Umbilical cord (tissue), 2 donors: ENCODE measurements around the gene CCNL1. TPM values are rescaled to one million over a fixed set of nuclear protein-coding genes. Genes with fewer than 3 reads are reported as not detected.

Experiments
- DNase-seq: peaks from one replicate; pipeline ENCODE4 v3.0.0-alpha.2; 2015; ENCODE audit warnings: low spot score
- total RNA-seq: library from RNA; depleted of rRNA; stranded (reverse); fragments of >200 nt; gene quantifications from one replicate; pipeline ENCODE4 v1.2.3, GENCODE V29; 2014; ENCODE audit warnings: low replicate concordance; ENCODE audit not compliant: insufficient read depth

The CCNL1 gene
- total RNA-seq, 1 donor from 2014 or later = 505 TPM

DNA sequence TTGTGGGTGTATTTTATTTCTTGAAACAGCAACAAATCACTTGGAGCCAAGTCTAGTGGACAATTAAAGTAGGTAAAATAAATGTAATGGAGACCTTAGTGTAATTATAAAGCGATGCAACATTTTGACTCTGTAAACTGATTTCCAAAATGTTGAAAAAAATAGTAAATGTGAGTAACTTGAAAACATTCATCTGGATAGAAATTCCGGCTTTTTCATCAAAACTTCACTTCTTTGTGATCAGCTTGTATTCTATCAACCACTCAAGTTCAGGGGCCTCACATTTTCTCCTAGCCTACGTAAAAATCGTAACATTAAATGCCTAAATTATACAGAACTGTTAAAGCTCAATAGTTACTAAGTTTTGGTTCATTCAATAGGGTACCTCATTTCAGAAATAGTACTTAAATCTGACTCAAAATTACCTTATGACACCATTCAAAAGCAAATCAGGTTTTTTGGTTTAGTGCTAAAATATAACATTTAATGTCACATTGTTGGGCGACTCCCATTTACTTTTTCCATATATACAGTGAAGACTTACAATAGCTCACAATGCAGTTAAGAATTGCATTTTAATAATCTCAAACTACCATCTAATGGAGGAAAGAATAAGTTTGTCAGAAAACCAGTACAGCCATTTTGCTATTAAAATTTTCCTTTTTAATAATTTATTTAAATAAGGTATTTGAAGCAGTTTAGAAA is 12.7 kb downstream of the CCNL1 start:
- DNase-seq = no peak

DNA sequence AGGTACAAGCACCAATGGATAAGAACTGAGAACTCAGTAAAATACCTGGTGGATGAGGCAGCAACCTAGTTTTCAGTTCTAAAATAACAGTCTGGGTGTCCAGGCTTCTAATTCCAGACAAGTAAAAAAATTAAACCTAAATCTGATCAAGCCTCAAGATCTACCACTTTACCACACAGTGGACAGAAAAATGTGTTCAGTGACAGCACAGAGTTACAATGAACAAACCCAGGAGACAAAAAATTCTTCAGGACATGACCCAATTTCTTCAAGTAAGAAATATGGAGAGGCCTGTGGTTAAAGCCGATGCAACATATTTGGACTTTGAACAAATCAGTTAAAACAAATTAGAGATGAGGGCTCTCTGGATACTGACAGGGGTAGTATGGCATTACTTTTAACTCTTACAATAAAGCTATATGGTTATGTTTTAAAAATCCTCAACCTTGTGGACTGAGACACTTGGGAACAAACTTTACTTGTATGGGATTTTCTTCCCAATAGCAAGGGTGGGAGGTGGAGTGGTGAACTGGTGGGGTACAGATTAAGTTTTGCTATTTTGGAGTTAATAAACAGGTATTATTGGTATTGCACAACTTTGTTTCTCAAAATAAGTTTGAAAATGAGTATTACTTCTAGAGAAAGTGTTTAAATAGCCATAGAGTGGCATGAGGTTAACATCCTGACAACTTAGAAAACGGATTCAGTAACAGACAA is 14.2 kb downstream of the CCNL1 start:
- no peak for DNase-seq

DNA sequence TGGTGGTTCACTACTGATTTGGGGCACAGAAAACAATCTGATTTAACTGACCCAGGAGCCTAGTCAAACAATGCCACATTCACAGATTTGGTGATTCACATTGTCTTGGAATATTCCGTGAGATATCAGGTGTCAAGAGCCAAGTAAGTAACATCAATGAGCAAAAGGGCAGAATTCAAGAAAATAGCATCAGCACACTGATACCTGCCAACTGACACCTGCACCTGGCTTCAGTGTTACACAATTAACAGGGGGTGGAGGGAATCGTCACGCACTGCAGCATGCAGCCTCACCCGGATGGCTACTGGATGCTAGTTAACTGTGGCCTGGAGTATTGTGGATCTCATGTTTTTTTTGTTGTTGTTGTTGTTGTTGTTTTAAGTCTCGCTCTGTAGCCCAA is 17.6 kb downstream of the CCNL1 start:
- no peak for DNase-seq

DNA sequence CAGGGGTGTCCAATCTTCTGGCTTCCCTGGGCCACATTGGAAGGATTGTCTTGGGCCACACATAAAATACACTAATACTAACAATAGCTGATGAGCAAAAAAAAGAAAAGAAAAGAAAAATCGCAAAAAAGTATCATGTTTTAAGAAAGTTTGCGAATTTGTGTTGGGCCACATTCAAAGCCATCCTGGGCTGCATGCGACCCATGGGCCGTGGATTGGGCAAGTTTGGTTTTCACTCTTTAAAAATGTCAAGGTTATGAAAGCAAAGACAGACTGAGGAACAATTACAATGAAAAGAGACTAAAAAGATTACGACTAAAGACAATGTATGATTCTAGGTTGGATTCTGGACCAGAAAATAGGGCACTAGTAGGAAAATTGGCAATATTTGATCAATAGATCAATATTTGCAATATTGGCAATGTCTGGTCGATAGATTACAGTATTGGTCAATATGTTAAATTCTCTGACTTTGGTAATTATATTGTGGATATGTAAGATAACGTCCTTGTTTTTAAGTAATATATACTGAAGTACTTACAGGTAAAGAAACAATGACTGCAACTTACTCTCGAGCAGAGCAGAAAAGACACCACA is 19.9 kb downstream of the CCNL1 start:
- DNase-seq = no peak

DNA sequence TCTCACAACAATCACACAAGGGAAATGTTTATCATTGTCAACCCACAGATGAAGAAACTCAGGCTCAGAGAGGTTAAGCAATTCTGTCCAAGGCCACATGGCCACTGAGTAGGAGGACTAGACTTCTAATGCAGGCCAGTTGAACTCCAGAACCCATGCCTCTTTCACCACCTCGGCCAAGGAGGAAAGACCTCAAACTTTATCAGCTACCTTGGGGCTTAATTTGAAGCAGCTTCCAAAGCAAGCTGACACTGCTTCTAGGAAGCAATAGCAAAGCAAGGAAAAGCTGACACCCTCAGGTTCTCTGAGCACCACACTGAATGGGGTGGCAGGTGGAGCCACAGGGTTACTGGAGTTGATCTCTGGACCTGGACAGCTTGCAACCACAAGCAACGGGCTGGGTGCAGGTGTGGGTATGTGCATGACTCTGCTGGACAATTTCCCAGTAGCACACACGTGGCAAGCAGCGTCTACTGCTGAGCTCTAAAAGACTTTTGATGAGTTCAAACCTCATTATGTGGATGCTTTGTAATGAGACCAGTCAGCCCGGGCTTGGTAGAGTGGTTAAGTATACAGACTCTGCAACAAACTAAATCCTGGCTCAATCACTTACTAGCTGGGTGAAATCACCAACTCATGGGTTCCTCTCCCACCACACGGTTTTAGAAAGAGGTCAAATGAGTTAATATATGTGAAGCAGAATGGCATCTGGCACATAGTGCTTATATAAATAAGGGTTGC is 23.1 kb downstream of the CCNL1 start:
- no peak for DNase-seq

DNA sequence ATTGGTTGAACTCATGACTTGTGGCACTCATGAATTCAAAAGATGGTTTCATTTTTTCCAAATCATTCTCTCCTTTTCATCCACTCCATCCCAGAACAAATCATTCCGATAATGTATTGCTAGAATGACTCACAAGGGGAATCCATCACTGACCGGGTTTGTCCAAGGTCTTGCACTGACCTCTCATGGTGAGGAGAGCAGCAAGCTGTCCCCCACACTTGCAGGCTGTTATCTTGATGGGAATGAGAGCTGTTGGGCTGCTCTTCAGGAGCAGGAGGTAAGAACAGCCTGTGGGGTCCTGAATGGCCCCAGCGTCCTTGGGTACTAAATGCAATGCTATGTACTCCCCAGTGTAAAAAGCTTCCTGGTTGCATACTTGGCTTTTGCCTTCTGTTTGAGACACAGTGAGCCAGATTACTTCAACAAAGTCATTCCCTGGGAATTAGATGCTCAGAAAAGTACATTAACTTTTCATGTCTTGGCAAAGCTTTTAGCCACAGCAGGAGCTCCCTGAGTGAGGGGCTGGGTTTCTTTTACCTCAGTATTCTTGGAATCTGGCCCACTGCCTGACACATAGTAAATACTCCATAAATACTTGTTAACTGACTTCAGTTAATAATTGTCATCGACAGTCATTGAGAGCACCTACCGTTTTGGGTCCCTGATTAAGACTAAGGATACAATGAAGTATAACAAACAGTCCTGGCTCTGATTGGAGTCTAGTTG is 24.1 kb downstream of the CCNL1 start:
- peak; percentile 44 for DNase-seq

DNA sequence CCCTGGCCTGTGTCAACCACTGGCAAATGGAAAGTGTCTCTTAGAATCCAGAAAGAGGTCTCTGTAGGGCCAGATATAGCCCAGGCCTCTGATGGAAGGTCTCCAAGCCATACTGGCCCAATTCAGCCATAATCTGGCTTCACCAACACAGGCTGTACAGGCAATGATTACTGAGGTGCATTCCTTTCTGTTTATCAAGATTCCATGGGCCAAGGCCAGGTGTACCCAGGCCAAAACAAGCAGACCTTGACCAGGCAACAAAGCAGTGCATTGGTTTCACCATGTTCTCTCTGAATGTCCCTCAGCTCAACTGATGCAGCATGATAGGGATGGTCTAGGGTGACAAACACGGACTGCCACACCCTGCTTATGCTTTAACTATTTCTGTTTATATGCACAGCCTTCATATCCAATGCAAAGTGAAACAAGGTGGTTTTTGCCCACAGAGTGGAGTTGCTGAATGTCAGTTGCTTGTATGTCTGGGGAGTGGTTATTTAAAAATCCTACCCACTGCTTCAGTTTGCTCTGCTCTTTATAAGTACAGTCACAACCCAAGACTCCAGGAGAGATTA is 25.2 kb downstream of the CCNL1 start:
- no peak for DNase-seq

DNA sequence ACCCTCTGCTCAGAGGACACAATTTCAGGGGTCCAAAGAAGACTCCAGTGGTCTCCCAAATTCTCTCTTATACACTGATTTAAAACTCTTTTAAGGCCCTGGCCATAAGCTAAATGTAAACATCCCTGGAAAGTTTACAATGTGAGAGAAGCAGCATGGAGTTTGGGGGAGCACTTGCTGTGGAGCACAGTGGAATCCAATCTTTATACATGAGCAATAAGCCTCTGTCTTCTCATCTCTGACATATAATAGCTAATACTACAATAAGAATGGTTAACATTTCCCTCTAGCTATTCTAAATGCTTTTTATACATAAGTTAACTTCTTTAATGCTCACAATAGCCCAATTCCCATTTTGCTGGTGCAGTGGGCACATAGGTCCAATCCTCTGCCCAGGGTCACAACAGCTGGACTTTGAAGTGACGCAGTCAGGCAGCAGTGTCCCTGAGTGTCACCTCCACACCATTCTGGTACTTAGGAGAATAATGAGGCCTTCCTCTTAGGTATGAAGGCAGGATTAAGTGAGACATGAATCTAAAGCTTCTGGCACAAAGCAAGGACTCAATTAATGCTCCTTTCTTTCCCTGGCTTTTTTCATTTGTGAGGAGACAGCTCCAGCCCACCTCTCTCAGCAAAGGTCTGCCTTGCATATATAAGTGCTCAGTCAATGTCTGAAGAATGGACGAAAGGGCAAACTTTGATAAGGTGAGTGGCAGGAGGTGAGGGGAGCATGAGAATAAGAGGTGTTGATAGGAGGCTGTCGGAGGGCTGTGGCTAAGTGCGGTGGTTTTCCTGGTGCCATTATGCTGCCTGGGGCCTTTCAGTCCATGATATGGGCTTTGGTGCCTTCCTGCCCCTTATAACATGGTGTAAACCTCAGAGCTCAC is 26.3 kb downstream of the CCNL1 start:
- DNase-seq = no peak

DNA sequence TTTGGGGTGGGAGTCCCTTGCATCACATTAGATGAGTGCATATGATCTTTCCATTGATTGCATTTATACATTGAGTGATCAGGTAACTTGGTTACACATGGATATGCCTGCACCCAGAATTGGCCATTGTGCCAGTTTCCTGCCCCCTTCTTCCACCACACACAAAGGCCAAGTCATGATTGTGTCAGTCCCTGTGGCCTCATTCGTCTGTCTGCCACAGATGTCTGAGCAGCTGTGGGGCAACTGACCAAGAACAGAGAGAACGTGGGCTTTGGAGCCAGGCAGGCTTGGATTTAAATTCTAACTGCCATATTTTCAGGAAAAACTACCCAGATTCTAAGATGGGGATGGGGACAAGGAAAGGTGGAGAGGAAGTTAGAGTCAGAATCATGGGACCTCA is 27.0 kb downstream of the CCNL1 start:
- no peak for DNase-seq

DNA sequence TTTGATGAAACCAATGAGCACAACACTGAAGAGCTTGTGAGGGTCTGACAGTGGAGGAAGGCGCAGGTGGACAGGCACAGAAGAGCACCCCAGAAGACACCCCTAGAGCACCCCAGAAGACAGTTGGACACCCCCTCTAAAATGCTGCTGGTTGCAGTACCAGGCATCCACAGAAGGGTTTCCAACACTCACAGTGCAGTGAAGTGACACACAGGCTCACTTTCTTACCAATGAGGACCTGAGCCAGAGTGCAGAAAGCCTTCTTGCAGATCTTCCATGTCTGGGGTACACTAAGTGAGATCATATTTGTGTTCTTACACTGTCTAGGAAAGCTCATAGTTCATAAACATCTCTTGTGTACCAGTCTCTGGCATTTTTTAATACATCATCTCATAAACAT is 27.6 kb downstream of the CCNL1 start:
- no peak for DNase-seq

DNA sequence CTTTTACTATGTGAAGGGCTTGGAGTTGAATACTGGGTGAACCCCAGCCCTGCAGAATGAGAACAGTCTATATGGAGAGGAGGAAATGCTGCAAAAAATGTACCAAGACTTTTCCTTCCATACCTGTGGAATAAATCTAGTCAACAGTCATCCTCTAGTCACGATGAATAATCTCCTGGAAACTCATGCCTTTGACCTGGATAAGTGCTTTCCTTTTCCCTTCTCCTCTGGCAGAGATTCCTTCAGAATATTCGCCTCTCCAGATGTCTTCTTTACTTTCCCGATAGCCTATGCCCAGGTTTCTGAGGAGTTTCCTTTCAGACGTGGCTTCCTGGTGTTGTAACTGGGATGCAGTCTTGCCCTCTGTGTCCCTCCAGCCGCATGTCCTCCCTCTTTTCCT is 28.1 kb downstream of the CCNL1 start:
- DNase-seq = no peak

DNA sequence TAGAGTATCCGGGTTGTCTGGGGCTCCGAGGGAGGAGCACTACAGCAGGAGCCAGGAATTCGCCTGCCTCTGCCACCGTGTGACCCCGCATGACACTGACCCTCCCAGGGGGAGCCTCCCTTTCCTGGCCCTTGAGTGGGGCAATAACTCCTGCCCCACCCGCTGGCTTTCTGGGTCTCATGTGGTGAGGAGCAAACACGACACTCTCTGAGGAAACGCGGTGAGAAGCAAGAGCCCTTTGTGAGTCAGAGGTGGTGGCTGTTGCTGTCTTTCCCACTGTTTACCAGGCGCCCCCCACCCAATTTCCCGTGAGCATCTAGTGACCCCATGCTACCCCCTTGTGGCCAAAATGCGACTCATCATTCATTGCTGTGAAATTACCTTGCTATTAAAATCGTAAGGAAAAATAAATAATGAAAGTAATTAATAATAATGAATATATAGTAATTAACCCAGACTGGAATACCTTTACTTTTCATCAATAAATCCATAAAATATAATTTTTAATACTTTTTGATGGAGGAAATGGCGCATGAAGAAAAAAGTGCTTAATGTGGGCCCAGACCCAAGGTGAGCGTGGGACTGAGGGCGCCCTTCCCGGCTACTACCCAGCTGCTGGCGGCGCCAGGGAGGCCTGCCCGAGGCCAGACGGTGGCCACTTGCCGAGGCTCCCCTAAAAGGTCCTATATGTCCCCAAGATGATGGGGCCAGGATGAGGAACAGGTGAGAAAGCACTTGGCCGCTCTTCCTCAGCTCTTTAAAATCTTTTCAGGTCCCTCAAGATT is 29.3 kb downstream of the CCNL1 start:
- DNase-seq = peak; percentile 42

DNA sequence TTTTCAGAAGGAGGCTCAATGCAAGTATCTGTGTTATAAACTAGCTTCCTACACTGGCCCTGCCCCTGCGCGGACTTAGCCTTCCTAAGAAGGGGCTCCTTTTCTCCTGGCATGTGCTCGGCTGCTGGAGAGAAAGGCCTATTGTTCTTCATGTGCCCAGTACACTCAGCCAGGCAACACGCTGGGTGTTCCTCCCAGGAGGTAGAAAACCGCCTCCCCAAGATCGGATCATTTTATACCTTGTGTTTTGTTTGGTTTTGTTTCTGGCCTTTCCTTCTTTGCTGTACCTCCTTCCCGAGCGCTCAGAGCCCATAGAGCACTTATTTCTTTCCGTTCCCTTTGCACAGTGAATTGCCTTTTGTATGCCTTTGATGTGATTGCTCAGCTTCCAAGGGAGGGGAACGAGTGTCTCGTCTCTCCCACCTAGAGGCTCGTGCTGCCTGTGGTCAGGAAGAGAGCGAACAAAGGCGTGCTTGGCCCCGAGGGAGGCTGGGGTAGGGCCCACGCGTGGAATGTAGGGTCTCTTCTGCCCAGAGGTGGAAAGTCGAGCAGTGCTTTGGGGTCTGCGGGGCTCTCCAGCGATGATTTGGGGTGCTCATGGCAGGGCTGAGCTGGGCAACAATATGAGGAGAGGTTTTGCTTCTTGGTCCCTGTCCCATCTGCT is 30.0 kb downstream of the CCNL1 start:
- DNase-seq = peak; percentile 46

DNA sequence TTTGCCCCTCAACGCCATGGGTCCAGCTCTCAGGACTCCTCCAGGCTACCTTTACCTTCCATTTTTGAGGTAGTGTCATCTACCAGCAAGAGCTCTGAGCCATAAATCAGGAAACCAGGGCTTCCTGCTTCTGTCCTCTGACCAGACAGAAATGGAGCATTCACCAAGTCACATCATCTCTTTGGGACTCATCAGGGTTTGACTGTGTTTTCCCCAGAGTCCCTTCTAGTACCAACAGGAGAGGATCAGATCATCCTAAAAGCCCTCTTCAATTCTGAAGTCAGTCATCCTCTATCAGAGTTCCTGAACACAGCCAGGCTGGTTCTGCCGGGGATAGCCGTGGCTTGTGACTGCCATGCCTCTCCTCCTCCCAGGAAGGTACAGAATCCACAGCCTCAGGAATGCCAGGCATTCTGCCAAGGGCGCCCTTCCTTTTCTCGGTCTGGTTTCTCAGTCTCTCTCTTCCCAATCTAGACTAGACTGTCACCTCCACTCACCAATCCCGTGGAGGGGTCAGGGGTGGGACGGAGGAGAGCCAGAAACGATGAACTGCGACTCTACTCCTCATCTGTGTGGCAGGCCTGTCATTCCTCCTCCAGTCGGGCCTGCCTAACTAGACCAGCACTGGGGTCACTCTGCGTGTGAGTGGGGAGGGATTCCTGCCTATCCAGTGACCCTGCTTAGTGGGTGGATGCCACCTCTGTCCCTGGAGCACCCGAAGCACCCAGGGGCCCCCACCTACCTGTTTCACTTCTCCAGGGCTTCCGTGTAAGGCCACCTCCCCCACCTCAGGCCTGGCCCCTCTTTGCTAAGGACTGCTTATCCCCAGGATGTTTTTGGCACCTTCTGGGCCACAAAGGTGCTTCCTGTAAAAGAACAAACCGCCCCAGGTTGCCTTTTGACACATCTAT is 30.9 kb downstream of the CCNL1 start:
- DNase-seq = peak; percentile 50

DNA sequence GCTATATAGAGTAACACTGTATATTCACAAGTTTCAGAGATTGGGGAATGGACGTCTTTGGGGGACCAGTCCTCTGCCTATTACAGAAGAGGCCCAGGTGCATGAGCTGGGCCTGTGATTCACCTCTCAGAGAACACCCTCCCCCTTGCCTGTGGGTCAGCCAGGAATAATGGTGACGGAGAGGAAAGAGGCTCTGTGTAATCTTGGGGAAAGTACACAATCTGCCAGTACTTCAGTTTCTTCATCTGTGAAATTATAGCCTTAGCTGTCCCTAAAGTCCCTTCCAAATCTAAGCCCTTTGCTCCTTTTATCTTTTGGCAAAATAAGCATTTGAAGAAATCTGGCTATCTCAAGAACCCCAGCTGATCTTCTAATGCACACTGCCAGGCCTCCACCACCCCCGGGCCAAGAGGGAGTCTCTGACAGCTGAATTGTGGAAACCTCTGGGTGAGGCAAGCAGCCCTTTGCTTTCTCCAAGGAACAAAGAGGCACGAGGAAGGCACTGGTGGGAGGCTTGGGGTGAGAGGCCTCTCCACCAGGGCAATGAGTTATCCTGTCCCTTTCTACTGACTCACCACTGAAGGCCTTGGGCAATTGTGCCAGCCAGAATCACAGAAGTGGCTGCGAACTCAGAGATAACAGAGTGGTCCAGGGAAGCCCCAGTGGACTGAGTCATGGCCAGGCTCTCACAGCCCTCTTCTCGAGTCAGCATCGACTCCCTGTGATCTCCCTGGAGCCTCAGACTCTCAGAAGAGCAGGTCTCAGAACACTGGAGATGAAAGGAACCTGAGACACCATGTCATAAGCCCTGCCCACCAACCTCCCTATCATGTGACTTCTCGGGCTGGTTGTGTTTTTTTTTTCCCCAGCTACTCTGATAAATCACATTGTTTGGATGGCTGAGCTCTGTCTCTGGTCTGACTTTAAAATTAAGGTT is 31.8 kb downstream of the CCNL1 start:
- DNase-seq = peak; percentile 73

DNA sequence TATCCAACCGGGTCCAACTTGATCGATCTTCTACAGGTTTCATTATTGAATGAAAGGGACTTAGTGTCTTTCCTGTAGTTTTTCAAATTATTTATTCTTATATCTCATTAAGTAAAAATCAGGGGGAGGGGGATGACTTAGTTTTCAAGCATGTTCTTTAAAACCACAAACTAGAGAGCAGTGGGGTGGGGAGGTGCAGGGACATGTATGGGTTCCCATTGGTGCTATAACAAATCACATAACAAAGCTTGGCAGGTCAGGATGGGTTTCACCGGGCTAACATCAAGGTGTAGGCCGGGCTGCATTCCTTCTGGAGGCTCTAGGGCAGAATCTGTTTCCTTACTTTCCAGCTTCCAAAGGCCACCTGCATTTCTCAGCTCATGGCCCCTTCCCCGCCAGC is 32.7 kb downstream of the CCNL1 start:
- no peak for DNase-seq

DNA sequence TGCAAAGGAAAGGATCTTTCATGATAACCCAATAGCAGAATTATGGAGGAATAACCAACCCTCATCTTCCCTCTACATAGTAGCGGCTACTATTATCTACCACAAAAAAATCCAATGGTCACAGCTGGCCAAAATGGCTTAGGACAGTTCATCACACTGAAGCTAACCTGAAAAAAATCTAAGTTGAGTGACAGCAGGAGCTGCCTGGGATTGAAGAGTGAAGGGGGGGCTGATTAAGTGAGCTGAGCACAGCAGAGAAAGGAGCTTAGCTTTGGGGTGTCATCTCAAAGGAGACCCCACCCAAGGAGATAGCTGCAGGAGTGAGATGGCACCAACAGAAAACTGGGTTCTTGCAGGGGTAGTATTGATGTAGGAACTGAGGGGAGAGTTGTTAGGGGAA is 33.6 kb downstream of the CCNL1 start:
- no peak for DNase-seq
